GM20000 (cell line): ENCODE data around the gene PCDH1.
"Not testable (repeated sequence)": the region's sequence is repeated elsewhere in the genome, so short reads cannot be mapped to it uniquely, and the experiment has no call there.

Experiments used
- DNase-seq: peaks from one replicate; pipeline ENCODE4 v3.0.0; 2012; ENCODE audit warnings: low spot score
- TF ChIP-seq, protein P1 (sequence below): IDR thresholded peaks from 2 replicates; pipeline ENCODE4 v1.5.1; 2012; ENCODE audit warnings: mild to moderate bottlenecking, control low read depth; ENCODE audit errors: extremely low read depth, missing control alignments

Gene PCDH1

DNA sequence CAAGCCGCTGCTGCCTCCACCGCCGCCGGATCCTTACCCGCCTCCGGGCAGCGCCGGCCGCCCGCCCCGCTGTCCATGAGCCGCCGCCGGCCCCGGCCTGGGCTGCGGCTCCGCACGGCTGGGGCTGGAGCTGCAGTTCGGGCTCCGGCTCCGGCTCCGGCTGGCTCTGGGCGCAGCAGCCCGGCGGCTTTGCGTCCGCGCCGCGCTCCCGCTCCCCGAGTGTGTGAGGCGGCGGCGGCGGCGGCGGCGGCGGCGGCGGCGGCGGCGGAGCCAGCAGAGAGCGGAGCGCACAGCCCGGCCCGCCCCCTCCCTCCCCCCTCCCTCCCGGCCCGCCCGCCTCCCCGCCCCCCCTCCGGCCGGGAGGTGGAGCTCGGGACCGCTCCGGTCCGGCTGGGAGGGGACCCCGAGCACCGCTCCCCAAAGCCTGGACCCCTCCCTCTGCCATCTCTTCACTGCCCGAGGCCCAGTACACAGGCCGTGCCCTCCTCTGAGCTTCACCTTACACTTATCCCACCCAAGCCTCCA, at the start of gene PCDH1:
Gene PCDH1, minus strand, starts transcription at position 225 of the 525 bp plus-strand sequence. Its CDS starts 148 bp downstream, at position 77.
- peak; percentile 53 for DNase-seq
- TF ChIP-seq, protein P1, sequence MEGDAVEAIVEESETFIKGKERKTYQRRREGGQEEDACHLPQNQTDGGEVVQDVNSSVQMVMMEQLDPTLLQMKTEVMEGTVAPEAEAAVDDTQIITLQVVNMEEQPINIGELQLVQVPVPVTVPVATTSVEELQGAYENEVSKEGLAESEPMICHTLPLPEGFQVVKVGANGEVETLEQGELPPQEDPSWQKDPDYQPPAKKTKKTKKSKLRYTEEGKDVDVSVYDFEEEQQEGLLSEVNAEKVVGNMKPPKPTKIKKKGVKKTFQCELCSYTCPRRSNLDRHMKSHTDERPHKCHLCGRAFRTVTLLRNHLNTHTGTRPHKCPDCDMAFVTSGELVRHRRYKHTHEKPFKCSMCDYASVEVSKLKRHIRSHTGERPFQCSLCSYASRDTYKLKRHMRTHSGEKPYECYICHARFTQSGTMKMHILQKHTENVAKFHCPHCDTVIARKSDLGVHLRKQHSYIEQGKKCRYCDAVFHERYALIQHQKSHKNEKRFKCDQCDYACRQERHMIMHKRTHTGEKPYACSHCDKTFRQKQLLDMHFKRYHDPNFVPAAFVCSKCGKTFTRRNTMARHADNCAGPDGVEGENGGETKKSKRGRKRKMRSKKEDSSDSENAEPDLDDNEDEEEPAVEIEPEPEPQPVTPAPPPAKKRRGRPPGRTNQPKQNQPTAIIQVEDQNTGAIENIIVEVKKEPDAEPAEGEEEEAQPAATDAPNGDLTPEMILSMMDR = no peak

DNA sequence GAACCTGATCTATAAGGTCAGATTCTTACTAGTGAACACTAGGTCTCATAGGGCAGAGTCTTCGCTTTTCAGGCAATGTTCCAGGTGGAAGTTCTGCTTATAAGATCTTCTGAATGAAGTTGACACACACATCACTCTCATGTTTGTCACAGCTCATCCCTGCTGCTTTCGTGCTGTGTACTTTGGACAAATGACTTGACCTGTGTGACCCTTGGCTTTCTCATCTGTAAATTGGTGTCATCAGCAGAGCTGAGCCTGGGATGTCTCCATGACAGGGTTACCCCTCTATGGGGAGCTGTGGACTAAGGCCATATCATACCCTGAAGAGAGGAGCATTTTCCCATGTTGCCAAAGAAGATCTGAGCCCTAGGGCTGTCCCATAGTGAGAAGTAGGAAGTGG, 48.2 kb upstream of the PCDH1 start:
- no peak for DNase-seq
- TF ChIP-seq, protein P1 = no peak

GRCh38 chr5:141923448-141924313, 45.5 kb upstream of the PCDH1 start, which contains the start of gene DELE1:
TSS of gene DELE1 (plus strand) at chr5:141923871. CDS start at chr5:141923942, 71 bp downstream.
- TF ChIP-seq, protein P1 = no peak
- DNase-seq = peak; percentile 92

DNA sequence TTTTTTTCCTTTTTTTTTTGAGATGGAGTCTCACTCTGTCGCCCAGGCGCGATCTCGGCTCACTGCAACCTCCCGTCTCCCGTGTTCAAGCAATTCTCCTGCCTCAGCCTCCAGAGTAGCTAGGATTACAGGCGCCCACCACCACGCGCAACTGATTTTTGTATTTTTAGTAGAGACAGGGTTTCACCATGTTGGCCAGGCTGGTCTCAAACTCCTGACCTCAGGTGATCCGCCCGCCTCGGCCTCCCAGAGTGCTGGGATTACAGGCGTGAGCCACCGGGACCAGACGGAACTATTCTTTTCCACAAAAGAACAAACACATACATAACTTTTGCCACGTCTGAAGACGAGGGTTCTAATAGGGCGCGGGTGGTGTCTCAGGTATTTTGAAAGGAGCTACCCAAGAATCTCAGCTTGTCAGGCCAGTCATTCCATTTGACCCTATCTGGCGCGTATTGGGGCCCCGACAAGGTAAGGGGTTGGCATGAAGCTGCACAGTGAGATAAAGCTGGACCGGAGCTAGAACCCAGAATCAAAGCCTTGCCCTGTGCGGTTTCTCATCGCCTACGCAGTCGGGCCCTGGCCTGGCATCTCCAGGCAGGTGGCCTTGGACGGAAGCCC, 44.7 kb upstream of the PCDH1 start:
- not testable (repeated sequence) for DNase-seq

- TF ChIP-seq, protein P1 = no peak
- no peak for DNase-seq
Measured at GRCh38 chr5:141920771-141921170, 42.6 kb upstream of the PCDH1 start.

- TF ChIP-seq, protein P1 = no peak
- DNase-seq = no peak
Measured at GRCh38 chr5:141919218-141920119, 41.3 kb upstream of the PCDH1 start.

DNA sequence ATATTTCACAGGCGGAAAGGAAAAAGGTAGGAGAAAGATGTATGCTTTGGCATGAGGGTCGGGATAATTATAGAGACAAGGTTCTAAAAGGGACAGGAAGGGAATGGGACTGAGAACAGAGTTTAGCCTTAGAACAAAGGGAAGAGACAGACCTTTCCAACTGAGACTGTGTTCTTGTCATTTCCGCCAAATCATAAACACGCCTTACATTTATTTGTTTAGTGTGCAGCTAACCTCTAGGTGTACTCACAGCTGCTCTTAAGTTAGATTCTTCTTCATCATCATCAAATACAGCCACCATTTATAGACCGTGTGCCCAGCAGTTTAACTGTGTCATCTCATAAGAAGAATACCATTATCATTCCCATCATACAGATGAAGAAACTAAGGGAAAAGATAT, 39.5 kb upstream of the PCDH1 start:
- no peak for DNase-seq
- TF ChIP-seq, protein P1 = no peak
